Mucosa of descending colon (tissue), 3 donors: ENCODE measurements around the gene CDKL5. TPM values are rescaled to one million over a fixed set of nuclear protein-coding genes. Genes with fewer than 3 reads are reported as not detected.

Experiments
- ATAC-seq: fragments of 200-7000 bp; cut with Tn5 transposase; one replicate; pipeline ENCODE4 v1.9.1; 2020; ENCODE audit warnings: mild to moderate bottlenecking, moderate library complexity
- DNase-seq, 3 donors: peaks; one replicate each; pipeline ENCODE4 v3.0.0-alpha.2; 2020
- H3K36me3 ChIP-seq: fragments of 200-600 bp; one replicate; pipeline ENCODE4 v1.8.0; 2021; ENCODE audit warnings: low read depth, mild to moderate bottlenecking
- H3K4me1 ChIP-seq: fragments of 200-600 bp; one replicate; pipeline ENCODE4 v1.8.0; 2021; ENCODE audit warnings: low read depth, mild to moderate bottlenecking
- H3K4me3 ChIP-seq: fragments of 200-600 bp; one replicate; pipeline ENCODE4 v1.8.0; 2021; ENCODE audit warnings: mild to moderate bottlenecking
- H3K9me3 ChIP-seq: fragments of 200-600 bp; one replicate; pipeline ENCODE4 v1.8.0; 2021; ENCODE audit warnings: mild to moderate bottlenecking
- CTCF ChIP-seq: fragments of 200-600 bp; IDR thresholded peaks from one replicate; pipeline ENCODE4 v1.8.0; 2022; ENCODE audit warnings: antibody characterized with exemption, mild to moderate bottlenecking
- intact Hi-C, 2 donors: fragments of 100-400 bp; cut with DNase I in 1 of 2; cut with micrococcal nuclease in 1 of 2; formaldehyde crosslinking; loops; one replicate each; pipeline versions ENCODE4 v1.11.0 to v1.11.1; 2022; cut with DNase I, micrococcal nuclease
- total RNA-seq, 3 donors: library from RNA; stranded (reverse); fragmentation: NEBNext Ultra II Directional in 2 of 3; extraction: Animal tissue kit (Norgen Biotek cat#: 25700) in 2 of 3; gene quantifications; one replicate each; pipeline versions ENCODE4 v1.2.1 to v1.2.4, GENCODE V29; 2021 to 2023
- donor health status: DM: no; HTN: no; CAD: no; lungs with moderate emphysema.
- donor health status: DM: no; HTN: no; CAD: no.
- donor health status: DM: no; HTN: yes; CAD: no.

Gene CDKL5
- total RNA-seq, 3 donors from 2014 or later, result 4.0 to 7.5 (median 4.4) TPM

- no peaks in the 10 kb centered on the region for H3K9me3 ChIP-seq
Observed at GRCh38 chrX:18490806-18491555, 65.6 kb downstream of the CDKL5 start.

GRCh38 chrX:18491587-18492340 lies 66.4 kb downstream of the CDKL5 start:
- H3K4me3 ChIP-seq, result no peak overlapping the region
- no peaks in the 10 kb centered on the region for H3K4me1 ChIP-seq
- DNase-seq (no peak), ATAC-seq (no peak)
- no peaks in the 10 kb centered on the region for H3K36me3 ChIP-seq
- intact Hi-C loops, result no loop called here
- no peaks in the 10 kb centered on the region for H3K9me3 ChIP-seq
- TF ChIP-seq CTCF, result no peak

More at GRCh38 chrX:18490806-18491555, 65.6 kb downstream of the CDKL5 start:
- intact Hi-C loops, result no loop called here
- no peak for ATAC-seq
- no peak for DNase-seq
- no peak for TF ChIP-seq CTCF
- no peaks in the 10 kb centered on the region for H3K36me3 ChIP-seq
- H3K4me1 ChIP-seq, result no peaks in the 10 kb centered on the region
- H3K4me3 ChIP-seq, result no peak overlapping the region

- Histone ChIP-seq H3K9me3 (no peaks in the 10 kb centered on the region), H3K4me3 (no peak overlapping the region), H3K36me3 (no peaks in the 10 kb centered on the region), H3K4me1 (no peaks in the 10 kb centered on the region)
- intact Hi-C loops, result no loop called here
- DNase-seq (no peak), ATAC-seq (no peak)
- no peak for TF ChIP-seq CTCF
Observed at GRCh38 chrX:18534949-18535348, 109.5 kb downstream of the CDKL5 start.

- Histone ChIP-seq H3K9me3 (no peaks in the 10 kb centered on the region), H3K36me3 (no peaks in the 10 kb centered on the region), H3K4me3 (no peak overlapping the region), H3K4me1 (no peaks in the 10 kb centered on the region)
- intact Hi-C loops, result no loop called here
- TF ChIP-seq CTCF, result no peak
- DNase-seq (no peak), ATAC-seq (no peak)
Observed at GRCh38 chrX:18537068-18537467, 111.7 kb downstream of the CDKL5 start.

- intact Hi-C loops, result no loop called here
- no peak for ATAC-seq
- no peak for DNase-seq
- no peaks in the 10 kb centered on the region for H3K4me1 ChIP-seq
- H3K36me3 ChIP-seq, result no peaks in the 10 kb centered on the region
- no peaks in the 10 kb centered on the region for H3K9me3 ChIP-seq
- no peak overlapping the region for H3K4me3 ChIP-seq
- no peak for TF ChIP-seq CTCF
Observed at GRCh38 chrX:18537524-18537923, 112.1 kb downstream of the CDKL5 start.
